Measurements from ENCODE around the gene CDKAL1. TPM values are rescaled to one million over a fixed set of nuclear protein-coding genes. Genes with fewer than 3 reads are reported as not detected.

CDKAL1 gene
- total and polyA plus RNA-seq, 2 of the 13 experiments (the other 11 are each of a cell fraction or from before 2014, with no cell fraction given): 9.5 to 27.7 TPM

GRCh38 chr6:21023210-21023609 is 489.0 kb downstream of the CDKAL1 start:
- no peaks in the 10 kb centered on the region for H4K20me1 ChIP-seq (ENCODE audit: insufficient read depth, low read length)
- peaks cover 6% of the 10 kb centered on the region; the same call in 1 of the 2 replicates for H3K9me3 ChIP-seq (ENCODE audit: low read length)
- no peak overlapping the region for H2AFZ ChIP-seq (ENCODE audit: low read length)
- intact Hi-C loops (cut with micrococcal nuclease; ENCODE audit: unreplicated experiment) (loop anchor here (5.0 kb wide), 1 partner anchor 659 kb away; no protein-coding TSS in a partner anchor), in situ Hi-C loops (cut with HindIII; ENCODE audit: extremely low pct_ligation_motif_present, low pct_unique_long_range_greater_than_20kb) (no loop called here)
- DNase-seq (ENCODE audit: low spot score): no peak
- no peaks in the 10 kb centered on the region for H3K27me3 ChIP-seq (ENCODE audit: control insufficient read depth in 1 of 2, insufficient read depth in 2 of 2, low read length in 2 of 2)
- no peak for FAIRE-seq
- POLR2A ChIA-PET: interaction anchor here (1.3 to 2.7 kb wide), 4 partner anchors 16 to 23 kb away, joined by 3 to 9 read pairs (median 5); no protein-coding TSS in a partner anchor
- TF ChIP-seq THYN1 (CRISPR knock-in tag; IDR thresholded peaks at IDR 0.05; ENCODE audit: borderline replicate concordance, low read depth) (no peak), ZNF205 (CRISPR knock-in tag; IDR thresholded peaks at IDR 0.05) (no peak), SMAD9 (CRISPR knock-in tag; IDR thresholded peaks at IDR 0.05) (no peak), ZNF101 (CRISPR knock-in tag; IDR thresholded peaks at IDR 0.05; ENCODE audit: borderline replicate concordance, low read depth) (no peak), CREBL2 (CRISPR knock-in tag; IDR thresholded peaks at IDR 0.05; ENCODE audit: borderline replicate concordance) (no peak), ZNF207 (IDR thresholded peaks at IDR 0.05; ENCODE audit: borderline replicate concordance) (no peak), ZNF333 (CRISPR knock-in tag; IDR thresholded peaks at IDR 0.05; ENCODE audit: borderline replicate concordance) (no peak), ZBTB46 (CRISPR knock-in tag; IDR thresholded peaks at IDR 0.05; ENCODE audit: borderline replicate concordance) (no peak), TEAD3 (CRISPR knock-in tag; optimal IDR thresholded peaks at IDR 0.05; ENCODE audit: borderline replicate concordance) (no peak), MED1 (CRISPR knock-in tag; IDR thresholded peaks at IDR 0.05) (no peak), KLF16 (CRISPR knock-in tag; IDR thresholded peaks at IDR 0.05) (no peak)
- H3K79me2 ChIP-seq (ENCODE audit: insufficient read depth, low read length): no peaks in the 10 kb centered on the region
- CTCF ChIA-PET (ENCODE audit: low intra/inter-chr PET ratio, low total read pairs): no interaction called here
- no peak overlapping the region for H3K9ac ChIP-seq (ENCODE audit: insufficient read depth, low read depth, low read length)
- peaks cover 37% of the 10 kb centered on the region for H3K4me1 ChIP-seq (ENCODE audit: insufficient read depth, low read length)
- no peaks in the 10 kb centered on the region for H3K36me3 ChIP-seq (replicated peaks in 1 of 2; ENCODE audit: control insufficient read depth in 1 of 2, insufficient read depth in 2 of 2, low read length in 2 of 2)
- no TSS peak for BruUV-seq (replicated peaks)
- 92% methylated on average over 3 of the region's 3 CpGs for whole genome bisulfite sequencing (ENCODE audit: low lambda C conversion rate)
- no peak overlapping the region; the same call in 1 of the 2 replicates for H3K4me2 ChIP-seq (ENCODE audit: low read depth, low read length)
- no peak overlapping the region for H3K4me3 ChIP-seq (replicated peaks in 1 of 3; ENCODE audit: insufficient read depth in 1 of 3, low read depth in 2 of 3, low read length in 3 of 3)
- peak overlapping the region; percentile 59 for H3K27ac ChIP-seq (ENCODE audit: extremely low read length, insufficient read depth, low read length)
- ATAC-seq: no peak
